HG02678 (cell line): ENCODE results near the gene TAGAP.
A peak's percentile ranks its signal among the peaks of the same experiment; 100 is the strongest.
"Not testable (repeated sequence)": the region's sequence is repeated elsewhere in the genome, so short reads cannot be mapped to it uniquely, and the experiment has no call there.

Experiments used
- ATAC-seq: cut with Tn5 transposase; IDR thresholded peaks from one replicate; pipeline ENCODE4 v1.9.1; 2021; ENCODE audit warnings: mild to moderate bottlenecking, moderate library complexity; ENCODE audit not compliant: unreplicated experiment

The TAGAP gene

GRCh38 chr6:159017757-159018559, 26.8 kb downstream of the TAGAP start:
- ATAC-seq: no peak

GRCh38 chr6:159014406-159014805, 30.4 kb downstream of the TAGAP start:
- ATAC-seq: no peak

GRCh38 chr6:159013229-159013628, 31.6 kb downstream of the TAGAP start:
- ATAC-seq: no peak

- no peak for ATAC-seq
These were observed 32.6 kb downstream of the TAGAP start for GRCh38 chr6:159012201-159012600.

GRCh38 chr6:159010037-159010612, 34.7 kb downstream of the TAGAP start:
- not testable (repeated sequence) for ATAC-seq

GRCh38 chr6:159008656-159009288, 36.0 kb downstream of the TAGAP start:
- ATAC-seq: no peak

- ATAC-seq: no peak
These were observed 37.3 kb downstream of the TAGAP start for GRCh38 chr6:159007510-159007909.

- no peak for ATAC-seq
These were observed 39.4 kb downstream of the TAGAP start for GRCh38 chr6:159005436-159005835.

GRCh38 chr6:159004592-159004991, 40.2 kb downstream of the TAGAP start:
- ATAC-seq: no peak

GRCh38 chr6:159002432-159003155, 42.2 kb downstream of the TAGAP start:
- no peak for ATAC-seq

GRCh38 chr6:158999666-159000403, 45.0 kb downstream of the TAGAP start, which contains the start of gene RSPH3:
Gene RSPH3, minus strand, starts transcription at chr6:159000202. Its CDS starts 652 bp downstream, at chr6:158999550.
- ATAC-seq: peak; percentile 91

- ATAC-seq: peak; percentile 29
These were observed 45.6 kb downstream of the TAGAP start for GRCh38 chr6:158999154-158999665.

GRCh38 chr6:158996856-158997255, 47.9 kb downstream of the TAGAP start:
- no peak for ATAC-seq

GRCh38 chr6:158993639-158994038, 51.2 kb downstream of the TAGAP start:
- no peak for ATAC-seq

GRCh38 chr6:158991017-158991723, 53.6 kb downstream of the TAGAP start:
- ATAC-seq: no peak

- not testable (repeated sequence) for ATAC-seq
These were observed 55.1 kb downstream of the TAGAP start for GRCh38 chr6:158989711-158990110.

GRCh38 chr6:158988477-158988876, 56.3 kb downstream of the TAGAP start:
- ATAC-seq: no peak

GRCh38 chr6:158987657-158988056, 57.1 kb downstream of the TAGAP start:
- no peak for ATAC-seq
